Neural cell (in vitro differentiated cells): ENCODE results near the gene DNAJC18.

Experiments
- CTCF ChIP-seq: fragments of 450-650 bp; IDR thresholded peaks from 2 replicates; pipeline ENCODE4 v1.5.1; 2014; ENCODE audit warnings: antibody characterized with exemption, mild to moderate bottlenecking, moderate library complexity; ENCODE audit not compliant: poor library complexity, severe bottlenecking
- EP300 ChIP-seq: fragments of 450-650 bp; conservative IDR thresholded peaks from 2 replicates; pipeline ENCODE4 v1.6.1; 2014; ENCODE audit warnings: antibody characterized with exemption, mild to moderate bottlenecking, moderate library complexity; ENCODE audit not compliant: poor library complexity, severe bottlenecking
- POLR2AphosphoS5 ChIP-seq: IDR thresholded peaks from 2 replicates; pipeline ENCODE4 v1.6.1; 2012

GRCh38 chr5:139454568-139455290 is 15.4 kb upstream of the DNAJC18 start:
- no peak for TF ChIP-seq CTCF
- TF ChIP-seq POLR2AphosphoS5 = no peak
- TF ChIP-seq EP300 = no peak
